H1 (cell line): Measurements from ENCODE around the gene LONRF2. TPM values are rescaled to one million over a fixed set of nuclear protein-coding genes. Genes with fewer than 3 reads are reported as not detected.

Experiments used
- CTCF ChIA-PET: fragments of 300-600 bp; sonication (Branson Sonifier 250); formaldehyde crosslinking; loops from one replicate; lab custom pipeline; 2021; ENCODE audit not compliant: partially characterized antibody; lab: Charles Lee
- POLR2A ChIA-PET: fragments of 300-600 bp; sonication (Branson Sonifier 250); formaldehyde crosslinking; loops from one replicate; lab custom pipeline; 2021; ENCODE audit warnings: inconsistent platforms; ENCODE audit not compliant: partially characterized antibody; lab: Charles Lee
- DNase-seq, 2 experiments: peaks; one replicate each; pipeline versions ENCODE4 v3.0.0 to v3.0.0-alpha.2; 2010 to 2022; ENCODE audit warnings: low spot score in 2 of 2, low read depth in 1 of 2, mixed read lengths in 1 of 2
- FAIRE-seq: peaks from 2 replicates; lab custom pipeline; 2011; peaks lifted over from hg19 to GRCh38; lab: Jason Lieb, UNC
- H2AFZ ChIP-seq: 2 replicates; pipeline ENCODE4 v1.8.1; 2012; ENCODE audit warnings: low read length, inconsistent platforms
- H2AK5ac ChIP-seq: 2 replicates; pipeline ENCODE4 v1.6.1; 2013; ENCODE audit warnings: low read depth, low read length
- H2BK120ac ChIP-seq: replicated peaks from 2 replicates; pipeline ENCODE3; 2013; ENCODE audit warnings: low read depth, low read length, inconsistent platforms
- H2BK12ac ChIP-seq: 2 replicates; pipeline ENCODE4 v1.6.1; 2013; ENCODE audit warnings: low read depth, low read length
- H2BK15ac ChIP-seq: 2 replicates; pipeline ENCODE4 v1.6.1; 2013; ENCODE audit warnings: low read length
- H2BK20ac ChIP-seq: 2 replicates; pipeline ENCODE4 v1.6.1; 2013; ENCODE audit warnings: low read length
- H2BK5ac ChIP-seq: 2 replicates; pipeline ENCODE4 v1.6.1; 2013; ENCODE audit warnings: low read depth, low read length
- H3K14ac ChIP-seq: 2 replicates; pipeline ENCODE4 v1.6.1; 2013; ENCODE audit warnings: inconsistent platforms; ENCODE audit not compliant: insufficient read length
- H3K18ac ChIP-seq: 2 replicates; pipeline ENCODE4 v1.6.1; 2013; ENCODE audit warnings: low read length; ENCODE audit errors: extremely low read depth
- H3K23ac ChIP-seq: 2 replicates; pipeline ENCODE4 v1.6.1; 2013; ENCODE audit warnings: inconsistent platforms; ENCODE audit not compliant: insufficient read length
- H3K23me2 ChIP-seq: 2 replicates; pipeline ENCODE4 v1.6.1; 2013; ENCODE audit warnings: low read depth, low read length
- H3K27ac ChIP-seq: 2 replicates; pipeline ENCODE4 v1.6.1; 2011; ENCODE audit warnings: low read depth, low read length, inconsistent platforms
- H3K27me3 ChIP-seq, 4 experiments: replicated peaks in 1 of 4; 1 replicate in 1 of 4; 2 replicates in 3 of 4; pipeline versions ENCODE4 v1.6.1 to v1.8.1; 2011 to 2013; ENCODE audit warnings: low read length in 3 of 4, mild to moderate bottlenecking in 3 of 4, inconsistent platforms in 2 of 4, mixed read lengths in 2 of 4, moderate library complexity in 1 of 4; ENCODE audit not compliant: control insufficient read depth in 3 of 4, insufficient read depth in 3 of 4; ENCODE audit errors: extremely low read depth in 1 of 4
- H3K36me3 ChIP-seq, 4 experiments: 2 replicates each; pipeline versions ENCODE4 v1.6.1 to v1.8.1; 2011 to 2013; ENCODE audit warnings: mild to moderate bottlenecking in 4 of 4, low read length in 3 of 4, moderate library complexity in 2 of 4, control low read depth in 1 of 4, inconsistent platforms in 1 of 4; ENCODE audit not compliant: insufficient read depth in 4 of 4, control insufficient read depth in 2 of 4
- H3K4ac ChIP-seq: replicated peaks from 2 replicates; pipeline ENCODE3; 2013; ENCODE audit warnings: low read length, low read depth, mixed read lengths, inconsistent platforms; ENCODE audit not compliant: insufficient read length
- H3K4me1 ChIP-seq, 4 experiments: replicated peaks in 1 of 4; 1 replicate in 1 of 4; 2 replicates in 3 of 4; pipeline versions ENCODE4 v1.6.1 to v1.8.1; 2011 to 2013; ENCODE audit warnings: low read length in 3 of 4, inconsistent platforms in 2 of 4, mixed read lengths in 1 of 4; ENCODE audit not compliant: insufficient read depth in 4 of 4, control insufficient read depth in 3 of 4
- H3K4me2 ChIP-seq, 2 experiments: 2 replicates each; pipeline versions ENCODE4 v1.6.1 to v1.8.1; 2011 to 2013; ENCODE audit warnings: low read depth in 2 of 2, low read length in 2 of 2, control low read depth in 1 of 2, inconsistent platforms in 1 of 2, mild to moderate bottlenecking in 1 of 2; ENCODE audit not compliant: insufficient read depth in 1 of 2
- H3K4me3 ChIP-seq, 4 experiments: fragments of 200-600, 300-600 bp in 1 of 4; sonication (generic), shearing (Covaris generic), sonication (Bioruptor Twin) in 1 of 4; 2 replicates each; pipeline versions ENCODE4 v1.5.1 to v1.8.1; 2011 to 2016; ENCODE audit warnings: low read length in 4 of 4, low read depth in 3 of 4, control low read depth in 2 of 4, inconsistent platforms in 2 of 4, mild to moderate bottlenecking in 2 of 4, mixed read lengths in 1 of 4, moderate library complexity in 1 of 4; ENCODE audit not compliant: insufficient read depth in 2 of 4; ENCODE audit errors: extremely low read depth in 1 of 4
- H3K56ac ChIP-seq: replicated peaks from 2 replicates; pipeline ENCODE3; 2013; ENCODE audit warnings: low read depth, mild to moderate bottlenecking, mixed read lengths, low read length, inconsistent platforms; ENCODE audit not compliant: insufficient read length
- H3K79me1 ChIP-seq: 2 replicates; pipeline ENCODE4 v1.6.1; 2013; ENCODE audit warnings: low read depth, low read length, control low read depth
- H3K79me2 ChIP-seq, 2 experiments: 2 replicates each; pipeline versions ENCODE4 v1.6.1 to v1.8.1; 2012 to 2013; ENCODE audit warnings: low read length in 2 of 2, mild to moderate bottlenecking in 2 of 2, inconsistent platforms in 1 of 2; ENCODE audit not compliant: insufficient read depth in 2 of 2, control insufficient read depth in 1 of 2
- H3K9ac ChIP-seq, 4 experiments: replicated peaks in 1 of 4; 1 replicate in 1 of 4; 2 replicates in 3 of 4; pipeline versions ENCODE4 v1.6.1 to v1.8.1; 2011 to 2013; ENCODE audit warnings: low read depth in 3 of 4, low read length in 3 of 4, control low read depth in 2 of 4, mild to moderate bottlenecking in 2 of 4, moderate library complexity in 2 of 4, inconsistent platforms in 1 of 4; ENCODE audit errors: extremely low read depth in 1 of 4
- H3K9me3 ChIP-seq, 2 experiments: 2 replicates each; pipeline versions ENCODE4 v1.6.1 to v1.8.1; 2012 to 2013; ENCODE audit warnings: mild to moderate bottlenecking in 2 of 2, moderate library complexity in 2 of 2, control low read depth in 1 of 2, inconsistent platforms in 1 of 2, low read depth in 1 of 2, low read length in 1 of 2, mixed read lengths in 1 of 2; ENCODE audit not compliant: insufficient read depth in 2 of 2
- H4K20me1 ChIP-seq, 2 experiments: replicated peaks in 1 of 2; 2 replicates each; pipeline versions ENCODE3 to v1.8.1; 2011 to 2013; ENCODE audit warnings: inconsistent platforms in 2 of 2, low read length in 2 of 2, mild to moderate bottlenecking in 1 of 2; ENCODE audit not compliant: insufficient read depth in 2 of 2, control insufficient read depth in 1 of 2
- H4K5ac ChIP-seq: 2 replicates; pipeline ENCODE4 v1.6.1; 2013; ENCODE audit warnings: low read length, low read depth, mixed read lengths, inconsistent platforms; ENCODE audit not compliant: insufficient read length
- H4K8ac ChIP-seq: 2 replicates; pipeline ENCODE4 v1.8.0; 2013; ENCODE audit warnings: mild to moderate bottlenecking, moderate library complexity, low read length, inconsistent platforms; ENCODE audit not compliant: insufficient read depth; ENCODE audit errors: extremely low read depth
- H4K91ac ChIP-seq: replicated peaks from 2 replicates; pipeline ENCODE3; 2013; ENCODE audit warnings: low read length, mixed read lengths, inconsistent platforms; ENCODE audit not compliant: insufficient read length
- ASH2L ChIP-seq: fragments of 200-600, 300-600 bp; sonication (generic); IDR thresholded peaks from one replicate; pipeline ENCODE4 v1.7.1; 2017; ENCODE audit warnings: low read length
- CBX5 ChIP-seq: fragments of 300-800, 300-1000 bp; sonication (generic); IDR thresholded peaks from 2 replicates; pipeline ENCODE4 v1.7.1; 2016; ENCODE audit warnings: antibody characterized with exemption, low read length, low read depth
- CBX8 ChIP-seq: fragments of 300-800, 300-1000 bp; sonication (generic); IDR thresholded peaks from 2 replicates; pipeline ENCODE4 v1.7.1; 2016; ENCODE audit warnings: low read depth, low read length, borderline replicate concordance
- CREB1 ChIP-seq: IDR thresholded peaks from 2 replicates; pipeline ENCODE4 v1.6.1; 2012; ENCODE audit warnings: inconsistent platforms
- HDAC6 ChIP-seq: IDR thresholded peaks from one replicate; pipeline ENCODE4 v1.7.1; 2012; ENCODE audit warnings: low read depth, mild to moderate bottlenecking, inconsistent platforms, low read length, moderate library complexity
- JUN ChIP-seq: IDR thresholded peaks from 2 replicates; pipeline ENCODE4 v1.6.1; 2011; ENCODE audit warnings: low read depth, mild to moderate bottlenecking, improper control_type of control experiment, low read length
- KDM5A ChIP-seq: fragments of 200-600 bp; IDR thresholded peaks from 2 replicates; pipeline ENCODE4 v1.7.1; 2012; ENCODE audit warnings: mild to moderate bottlenecking, low read length, inconsistent platforms, mixed read lengths
- NANOG ChIP-seq: IDR thresholded peaks from 2 replicates; pipeline ENCODE4 v1.6.1; 2011; ENCODE audit warnings: low read length, low read depth, mild to moderate bottlenecking, inconsistent platforms; ENCODE audit not compliant: insufficient read depth, poor library complexity, severe bottlenecking
- POLR2A ChIP-seq, 2 experiments: IDR thresholded peaks; 1 replicate in 1 of 2; 2 replicates in 1 of 2; pipeline ENCODE4 v1.6.1; 2011; ENCODE audit warnings: low read depth in 2 of 2, low read length in 2 of 2, mild to moderate bottlenecking in 2 of 2; ENCODE audit errors: control extremely low read depth in 1 of 2
- SRF ChIP-seq: IDR thresholded peaks from 2 replicates; pipeline ENCODE4 v1.6.1; 2011; ENCODE audit warnings: mild to moderate bottlenecking, low read depth, low read length, moderate library complexity
- SUZ12 ChIP-seq: fragments of 200-600 bp; sonication (generic); IDR thresholded peaks from 2 replicates; pipeline ENCODE4 v1.6.1; 2012; ENCODE audit warnings: mild to moderate bottlenecking, inconsistent platforms, low read length, moderate library complexity, mixed read lengths
- TAF7 ChIP-seq: optimal IDR thresholded peaks from 2 replicates; pipeline ENCODE3; 2011; ENCODE audit warnings: low read depth, mild to moderate bottlenecking, inconsistent platforms, low read length, moderate library complexity, borderline replicate concordance
- TEAD4 ChIP-seq: IDR thresholded peaks from 2 replicates; pipeline ENCODE4 v1.6.1; 2012; ENCODE audit warnings: low read depth, low read length, inconsistent platforms, mixed read lengths
- YY1 ChIP-seq: IDR thresholded peaks from 2 replicates; pipeline ENCODE4 v1.6.1; 2011; ENCODE audit warnings: low read depth, mild to moderate bottlenecking, low read length
- ZNF274 ChIP-seq: IDR thresholded peaks from 2 replicates; pipeline ENCODE4 v1.7.0; 2012; ENCODE audit warnings: low read length, borderline replicate concordance; ENCODE audit errors: extremely low read depth
- WGBS, 2 experiments: shearing (Covaris generic) in 1 of 2; methylation state at CpG; one replicate each; pipeline versions ENCODE4 v1.1.6 to v1.1.7; 2013 to 2015; ENCODE audit warnings: low lambda C conversion rate in 2 of 2, mixed read lengths in 2 of 2, inconsistent platforms in 1 of 2, low coverage in 1 of 2, missing lambda C conversion rate in 1 of 2; ENCODE audit not compliant: insufficient replicate concordance in 2 of 2, insufficient coverage in 1 of 2, insufficient read length in 1 of 2; ENCODE audit errors: extremely low coverage in 1 of 2, missing lambda C conversion rate in 1 of 2; 5-methylcytosine and 5-hydroxymethylcytosine counted together
- polyA plus RNA-seq, 7 experiments: library from polyadenylated mRNA; depleted of rRNA in 3 of 7; stranded (reverse) in 5 of 7; unstranded in 2 of 7; fragments of >200 nt in 5 of 7; fragments of 200-250 nt in 2 of 7; gene quantifications; 1 replicate in 5 of 7; 2 replicates in 1 of 7; 4 replicates in 1 of 7; pipeline versions ENCODE4 v1.2.1 to v1.2.3, GENCODE V29; 2011 to 2013; ENCODE audit warnings: missing spikeins in 2 of 7, mixed read lengths in 2 of 7
- total RNA-seq: library from RNA; stranded (reverse); fragmentation: NEBNext Ultra II Directional; extraction: Animal tissue kit (Norgen Biotek cat#: 25700); gene quantifications from 2 replicates; pipeline ENCODE4 v1.2.1, GENCODE V29; 2021
- TF ChIP-seq, protein P1 (sequence below): IDR thresholded peaks from 2 replicates; pipeline ENCODE4 v1.6.1; 2012; ENCODE audit warnings: inconsistent platforms

LONRF2 gene
- total and polyA plus RNA-seq, 2 of the 8 experiments (the other 6 are each of a cell fraction or from before 2014, with no cell fraction given) = 0.24 to 0.74 TPM

DNA sequence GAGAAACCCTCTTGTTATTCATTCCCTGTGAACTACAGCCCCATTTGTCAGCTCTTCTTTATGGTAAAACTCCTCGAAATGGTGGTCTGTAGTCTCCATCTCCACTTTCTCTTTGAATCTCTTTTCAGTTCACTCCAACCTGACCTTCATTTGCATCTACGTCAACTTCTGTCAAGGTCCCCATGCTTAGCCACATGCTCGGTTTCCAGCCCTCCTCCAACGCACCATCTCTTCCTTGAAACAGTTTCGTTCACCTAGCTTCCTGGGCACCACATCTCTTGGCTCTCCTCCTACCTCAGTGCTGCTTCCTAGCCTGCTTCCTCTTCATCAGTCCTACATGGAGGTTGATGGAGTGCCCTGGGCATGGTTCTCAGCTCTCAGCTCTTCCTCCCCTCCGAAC lies 98.8 kb downstream of the LONRF2 start:
- DNase-seq (no peak), FAIRE-seq (no peak)
- Histone ChIP-seq H3K79me1 (no peaks in the 10 kb centered on the region), H3K27me3 (no peaks in the 10 kb centered on the region), H2AK5ac (no peak overlapping the region), H3K23me2 (no peaks in the 10 kb centered on the region), H2BK5ac (no peak overlapping the region), H3K23ac (no peak overlapping the region), H2BK120ac (no peak overlapping the region), H3K56ac (no peak overlapping the region), H3K4me2 (no peak overlapping the region), H3K18ac (no peak overlapping the region), H2BK15ac (no peak overlapping the region), H2BK12ac (no peak overlapping the region), H3K4me3 (no peak overlapping the region), H3K4ac (no peak overlapping the region), H2BK20ac (no peak overlapping the region), H3K14ac (no peak overlapping the region), H3K4me1 (no peaks in the 10 kb centered on the region), H3K9ac (no peak overlapping the region), H4K5ac (no peak overlapping the region), H4K91ac (no peak overlapping the region), H3K79me2 (no peaks in the 10 kb centered on the region), H2AFZ (no peak overlapping the region), H4K8ac (no peak overlapping the region), H4K20me1 (no peaks in the 10 kb centered on the region), H3K27ac (no peak overlapping the region), H3K36me3 (no peaks in the 10 kb centered on the region), H3K9me3 (no peaks in the 10 kb centered on the region)
- CTCF ChIA-PET = interaction anchor here (1.9 kb wide), 1 partner anchor 13 kb away, joined by 7 read pairs; no protein-coding TSS in a partner anchor
- POLR2A ChIA-PET = no interaction called here
- WGBS, 2 experiments = 92% methylated on average over 6 of the region's 6 CpGs; no CpG with 5 or more reads in 1 of the 2 experiments
- TF ChIP-seq ZNF274 (no peak), CREB1 (no peak), SUZ12 (no peak), TAF7 (no peak), JUN (no peak), YY1 (no peak), SRF (no peak), CBX8 (no peak), NANOG (no peak), TEAD4 (no peak), POLR2A (IDR thresholded peaks at IDR 0.05; ENCODE audit: control extremely low read depth in 1 of 2, low read depth in 2 of 2, low read length in 2 of 2) (no peak), KDM5A (no peak), CBX5 (no peak), HDAC6 (no peak), ASH2L (no peak)
- TF ChIP-seq, protein P1, sequence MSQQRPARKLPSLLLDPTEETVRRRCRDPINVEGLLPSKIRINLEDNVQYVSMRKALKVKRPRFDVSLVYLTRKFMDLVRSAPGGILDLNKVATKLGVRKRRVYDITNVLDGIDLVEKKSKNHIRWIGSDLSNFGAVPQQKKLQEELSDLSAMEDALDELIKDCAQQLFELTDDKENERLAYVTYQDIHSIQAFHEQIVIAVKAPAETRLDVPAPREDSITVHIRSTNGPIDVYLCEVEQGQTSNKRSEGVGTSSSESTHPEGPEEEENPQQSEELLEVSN = no peak
